HG02678 (cell line): ENCODE results near the gene TULP3.

Source experiments
- ATAC-seq: cut with Tn5 transposase; IDR thresholded peaks from one replicate; pipeline ENCODE4 v1.9.1; 2021; ENCODE audit warnings: mild to moderate bottlenecking, moderate library complexity; ENCODE audit not compliant: unreplicated experiment

Gene TULP3

GRCh38 chr12:2925322-2925995 is 34.8 kb downstream of the TULP3 start:
- no peak for ATAC-seq

GRCh38 chr12:2930865-2931264 is 40.2 kb downstream of the TULP3 start:
- ATAC-seq, result no peak

- ATAC-seq, result no peak
These were observed 42.9 kb downstream of the TULP3 start for GRCh38 chr12:2933586-2933985.

- ATAC-seq, result no peak
These were observed 43.7 kb downstream of the TULP3 start for GRCh38 chr12:2934371-2934770.

- ATAC-seq, result no peak
These were observed 45.6 kb downstream of the TULP3 start for GRCh38 chr12:2936301-2936700.

- no peak for ATAC-seq
These were observed 46.8 kb downstream of the TULP3 start for GRCh38 chr12:2937500-2937899.

GRCh38 chr12:2939191-2939590 is 48.5 kb downstream of the TULP3 start:
- no peak for ATAC-seq

- no peak for ATAC-seq
These were observed 49.9 kb downstream of the TULP3 start for GRCh38 chr12:2940564-2940963.

- no peak for ATAC-seq
These were observed 50.8 kb downstream of the TULP3 start for GRCh38 chr12:2941524-2941923.

GRCh38 chr12:2944401-2945047 is 53.8 kb downstream of the TULP3 start:
- ATAC-seq, result no peak

- ATAC-seq, result no peak
These were observed 58.7 kb downstream of the TULP3 start for GRCh38 chr12:2949411-2949810.

- ATAC-seq, result no peak
These were observed 65.2 kb downstream of the TULP3 start for GRCh38 chr12:2955888-2956287.

GRCh38 chr12:2957816-2958431 is 67.2 kb downstream of the TULP3 start:
- no peak for ATAC-seq

GRCh38 chr12:2958432-2959191 is 67.9 kb downstream of the TULP3 start:
- no peak for ATAC-seq

GRCh38 chr12:2959192-2959504 is 68.5 kb downstream of the TULP3 start, which contains the start of gene TEAD4:
Gene TEAD4, plus strand, starts transcription at chr12:2959397.
- ATAC-seq, result no peak

- no peak for ATAC-seq
These were observed 69.1 kb downstream of the TULP3 start for GRCh38 chr12:2959505-2960389.

GRCh38 chr12:2960390-2960956 is 69.8 kb downstream of the TULP3 start:
- ATAC-seq, result no peak

GRCh38 chr12:2960996-2961616 is 70.4 kb downstream of the TULP3 start:
- ATAC-seq, result no peak

- ATAC-seq, result no peak
These were observed 71.0 kb downstream of the TULP3 start for GRCh38 chr12:2961705-2962104.
